Naive thymus-derived CD4-positive, alpha-beta T cell (primary cell): Measurements from ENCODE around the gene CSF1R. TPM values are rescaled to one million over a fixed set of nuclear protein-coding genes. Genes with fewer than 3 reads are reported as not detected.

Experiments used
- ATAC-seq: fragments of 150-1000 bp; cut with Tn5 transposase; 2 replicates; pipeline ENCODE4 v1.10.0; 2021; ENCODE audit warnings: mild to moderate bottlenecking, moderate library complexity
- CTCF ChIA-PET: fragments of 350-600 bp; sonication (Branson Sonifier 250); formaldehyde crosslinking; loops from one replicate; lab custom pipeline; 2021; ENCODE audit warnings: antibody characterized with exemption; lab: Charles Lee
- POLR2A ChIA-PET: fragments of 350-600 bp; sonication (Branson Sonifier 250); formaldehyde crosslinking; loops from one replicate; lab custom pipeline; 2021; ENCODE audit warnings: antibody characterized with exemption, inconsistent platforms; lab: Charles Lee
- DNase-seq, 9 donors: peaks; one replicate each; pipeline versions ENCODE4 v3.0.0 to v3.0.0-alpha.2; 2020 to 2022; ENCODE audit warnings: mixed read lengths in 1 of 9
- H3K27ac ChIP-seq: one replicate; pipeline ENCODE4 v1.7.0; 2013; ENCODE audit warnings: mild to moderate bottlenecking, low read depth, low read length, moderate library complexity
- H3K27me3 ChIP-seq, 2 donors: one replicate each; pipeline ENCODE4 v1.7.0; 2013; ENCODE audit warnings: low read length in 2 of 2, mild to moderate bottlenecking in 2 of 2, moderate library complexity in 2 of 2; ENCODE audit not compliant: control insufficient read depth in 2 of 2, insufficient read depth in 2 of 2
- H3K36me3 ChIP-seq, 3 experiments: 1 replicate in 2 of 3; 2 replicates in 1 of 3; pipeline ENCODE4 v1.7.0; 2013; ENCODE audit warnings: low read length in 3 of 3, mild to moderate bottlenecking in 3 of 3, moderate library complexity in 1 of 3; ENCODE audit not compliant: insufficient read depth in 3 of 3, control insufficient read depth in 2 of 3
- H3K4me1 ChIP-seq, 2 donors: one replicate each; pipeline ENCODE4 v1.7.0; 2013; ENCODE audit warnings: low read length in 2 of 2, mild to moderate bottlenecking in 2 of 2, moderate library complexity in 1 of 2; ENCODE audit not compliant: control insufficient read depth in 2 of 2, insufficient read depth in 2 of 2
- H3K4me3 ChIP-seq: 2 replicates; pipeline ENCODE4 v1.7.0; 2013; ENCODE audit warnings: mild to moderate bottlenecking, low read length
- H3K9me3 ChIP-seq, 3 experiments: 1 replicate in 2 of 3; 2 replicates in 1 of 3; pipeline ENCODE4 v1.7.0; 2013; ENCODE audit warnings: low read length in 3 of 3; ENCODE audit not compliant: control insufficient read depth in 2 of 3
- H3K27ac Mint-ChIP-seq, 9 donors: one replicate each; pipeline ENCODE4 v1.8.0; 2020 to 2022; ENCODE audit warnings: mixed read lengths in 9 of 9, mild to moderate bottlenecking in 8 of 9, moderate library complexity in 5 of 9, inconsistent platforms in 2 of 9
- H3K27me3 Mint-ChIP-seq, 5 donors: one replicate each; pipeline ENCODE4 v1.8.0; 2021 to 2022; ENCODE audit warnings: mixed read lengths in 5 of 5, mild to moderate bottlenecking in 1 of 5
- H3K36me3 Mint-ChIP-seq, 5 donors: one replicate each; pipeline ENCODE4 v1.8.0; 2020 to 2022; ENCODE audit warnings: mixed read lengths in 5 of 5, mild to moderate bottlenecking in 3 of 5, inconsistent platforms in 1 of 5
- H3K4me1 Mint-ChIP-seq, 7 donors: one replicate each; pipeline ENCODE4 v1.8.0; 2020 to 2022; ENCODE audit warnings: mixed read lengths in 7 of 7, mild to moderate bottlenecking in 3 of 7, inconsistent platforms in 1 of 7
- H3K4me3 Mint-ChIP-seq, 10 donors: one replicate each; pipeline ENCODE4 v1.8.0; 2020 to 2022; ENCODE audit warnings: mild to moderate bottlenecking in 10 of 10, mixed read lengths in 10 of 10, moderate library complexity in 6 of 10, inconsistent platforms in 2 of 10
- H3K9me3 Mint-ChIP-seq, 11 donors: one replicate each; pipeline ENCODE4 v1.8.0; 2020 to 2022; ENCODE audit warnings: mixed read lengths in 11 of 11, mild to moderate bottlenecking in 4 of 11, inconsistent platforms in 1 of 11, moderate library complexity in 1 of 11
- intact Hi-C, 2 donors: fragments of 100-400 bp; cut with micrococcal nuclease; formaldehyde crosslinking; loops; one replicate each; pipeline ENCODE4 v1.15.1; 2023
- polyA plus RNA-seq, 2 donors: library from polyadenylated mRNA; unstranded; fragments of 300-500 nt; fragmentation: Illumina TruSeq; gene quantifications; one replicate each; pipeline ENCODE4 v1.2.3, GENCODE V29; 2021
- total RNA-seq, 6 experiments: library from RNA in 5 of 6; stranded (reverse) in 5 of 6; gene quantifications; 1 replicate in 5 of 6; 2 replicates in 1 of 6; pipeline ENCODE4 v1.2.3 and lab custom pipeline; 2021 to 2026

CSF1R gene
- total and polyA plus RNA-seq, 7 experiments from 2014 or later: 0.09 to 92.4 (median 4.5) TPM

DNA sequence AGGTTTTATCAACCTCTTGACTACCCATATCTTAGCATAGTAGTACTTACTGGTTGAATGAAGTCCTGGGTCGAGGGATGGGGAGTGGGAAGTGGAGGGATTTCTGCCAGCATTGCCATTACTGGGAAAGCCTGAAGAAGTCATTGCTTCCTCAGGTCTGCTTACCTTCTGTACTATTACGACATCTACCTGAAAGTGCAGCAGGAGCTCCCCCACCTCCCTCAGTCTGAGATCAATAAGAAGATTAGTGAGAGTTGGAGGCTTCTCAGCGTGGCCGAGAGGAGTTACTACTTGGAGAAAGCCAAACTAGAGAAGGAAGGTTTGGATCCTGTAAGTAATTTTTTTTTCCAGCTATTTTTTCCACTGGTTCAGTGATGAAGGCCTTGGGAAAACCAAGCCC, 80.0 kb downstream of the CSF1R start:
- ChIA-PET POLR2A (interaction anchor here (2.1 kb wide), 1 partner anchor 12 kb away, joined by 7 read pairs; no protein-coding TSS in a partner anchor), CTCF (interaction anchor here (1.5 to 1.7 kb wide), 2 partner anchors 153 to 212 kb away, joined by 3 to 4 read pairs; no protein-coding TSS in a partner anchor)
- no peaks in the 10 kb centered on the region for H3K9me3 ChIP-seq
- H3K27me3 ChIP-seq: no peaks in the 10 kb centered on the region
- H3K27ac ChIP-seq: no peak overlapping the region
- H3K4me1 ChIP-seq: peaks cover 12 to 13% of the 10 kb centered on the region in 2 donors
- intact Hi-C loops: loop anchor here in 1 of 2 donors (10.0 kb wide), 1 partner anchor 1622 kb away; the partner anchor contains the start of gene FBXO38
- no peak overlapping the region for H3K4me3 ChIP-seq
- ATAC-seq: no peak
- H3K36me3 ChIP-seq: peaks cover 4 to 65% (median 5%) of the 10 kb centered on the region in 3 experiments
- Mint-ChIP-seq H3K4me1 (peaks cover 23 to 69% (median 49%) of the 10 kb centered on the region in 7 donors), H3K36me3 (peaks cover 8 to 55% (median 46%) of the 10 kb centered on the region in 5 donors), H3K27me3 (no peaks in the 10 kb centered on the region), H3K4me3 (no peak overlapping the region), H3K9me3 (no peaks in the 10 kb centered on the region), H3K27ac (peak overlapping the region in 1 of 9 donors; percentile 79)
- no peak for DNase-seq

Other genes with a start within 250 kb of the CSF1R start
- not detected for gene PDE6A, start 141.8 kb downstream of the CSF1R start, total RNA-seq
- gene PDE6A, start 141.8 kb downstream of the CSF1R start, polyA plus RNA-seq: under 1 TPM in 1 of 2 donors, not detected in 1; 0.11 TPM
- gene SLC26A2, start 125.8 kb downstream of the CSF1R start, total RNA-seq: 10 to 100 TPM in 2 of 5 experiments, 1 to 10 TPM in 3; 5.2 to 16.5 (median 9.6) TPM
- gene SLC26A2, start 125.8 kb downstream of the CSF1R start, polyA plus RNA-seq: 1 to 10 TPM; 3.2 to 3.9 TPM
- gene TIGD6, start 85.9 kb downstream of the CSF1R start, total RNA-seq: 1 to 10 TPM; 2.3 to 7.4 (median 2.8) TPM
- gene TIGD6, start 85.9 kb downstream of the CSF1R start, polyA plus RNA-seq: 1 to 10 TPM; 4.1 to 5.5 TPM
- 10 to 100 TPM; 27.2 to 40.6 (median 34.5) TPM for gene HMGXB3, start 85.8 kb downstream of the CSF1R start, total RNA-seq
- 10 to 100 TPM in 1 of 2 donors, 1 to 10 TPM in 1; 8.2 to 12.6 TPM for gene HMGXB3, start 85.8 kb downstream of the CSF1R start, polyA plus RNA-seq
- gene PDGFRB, start 69.3 kb upstream of the CSF1R start, total RNA-seq: 1 to 10 TPM in 2 of 5 experiments, under 1 TPM in 1, not detected in 2; 0.64 to 8.5 (median 5.1) TPM
- gene PDGFRB, start 69.3 kb upstream of the CSF1R start, polyA plus RNA-seq: under 1 TPM in 1 of 2 donors, not detected in 1; 0.37 TPM
- not detected for gene CDX1, start 80.2 kb upstream of the CSF1R start, total RNA-seq
- not detected for gene CDX1, start 80.2 kb upstream of the CSF1R start, polyA plus RNA-seq
- gene SLC6A7, start 103.5 kb upstream of the CSF1R start, total RNA-seq: not detected
- gene SLC6A7, start 103.5 kb upstream of the CSF1R start, polyA plus RNA-seq: not detected
- not detected for gene CAMK2A, start 203.2 kb upstream of the CSF1R start, total RNA-seq
- not detected for gene CAMK2A, start 203.2 kb upstream of the CSF1R start, polyA plus RNA-seq
- 1 to 10 TPM in 1 of 5 experiments, not detected in 4; 1.6 TPM for gene ARSI, start 216.4 kb upstream of the CSF1R start, total RNA-seq
- not detected for gene ARSI, start 216.4 kb upstream of the CSF1R start, polyA plus RNA-seq